ENCODE measurements around the gene BAZ2B.

DNA sequence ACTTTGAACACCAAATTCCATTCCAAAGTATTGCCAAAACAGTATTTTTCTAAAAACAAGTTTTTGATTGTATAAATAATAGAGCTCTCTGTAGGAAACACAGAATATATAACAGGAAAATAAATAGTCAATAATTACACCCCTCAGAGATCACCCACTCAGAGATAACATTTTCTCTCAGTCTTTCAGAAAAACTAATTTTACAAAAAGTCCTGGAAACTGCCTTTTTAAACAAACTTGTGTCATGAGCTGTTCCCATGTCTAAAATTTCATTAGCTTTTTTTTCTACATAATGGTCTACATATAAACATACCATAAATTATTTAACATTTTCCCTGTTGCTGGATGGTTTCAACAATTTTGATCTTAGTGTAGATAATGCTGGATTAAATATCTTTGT, 328.6 kb downstream of the BAZ2B start:
- no peak for TF ChIP-seq POLR2A (IDR thresholded peaks at IDR 0.05; ENCODE audit: low read depth, low read length)
- no peak for TF ChIP-seq POLR2AphosphoS5 (IDR thresholded peaks at IDR 0.05; ENCODE audit: low read depth, low read length)
- no peak for TF ChIP-seq TAF1 (IDR thresholded peaks at IDR 0.05; ENCODE audit: low read depth, low read length)
- TF ChIP-seq SPI1 (IDR thresholded peaks at IDR 0.05; ENCODE audit: low read depth, low read length), result no peak
- no peak for TF ChIP-seq PAX5 (IDR thresholded peaks at IDR 0.05; ENCODE audit: insufficient read depth, low read length, severe bottlenecking)
